ENCODE data around the gene ARHGEF17. TPM values are rescaled to one million over a fixed set of nuclear protein-coding genes. Genes with fewer than 3 reads are reported as not detected.

The ARHGEF17 gene
- total RNA-seq, 4 donors from 2014 or later = 54.0 to 125 (median 61.4) TPM

DNA sequence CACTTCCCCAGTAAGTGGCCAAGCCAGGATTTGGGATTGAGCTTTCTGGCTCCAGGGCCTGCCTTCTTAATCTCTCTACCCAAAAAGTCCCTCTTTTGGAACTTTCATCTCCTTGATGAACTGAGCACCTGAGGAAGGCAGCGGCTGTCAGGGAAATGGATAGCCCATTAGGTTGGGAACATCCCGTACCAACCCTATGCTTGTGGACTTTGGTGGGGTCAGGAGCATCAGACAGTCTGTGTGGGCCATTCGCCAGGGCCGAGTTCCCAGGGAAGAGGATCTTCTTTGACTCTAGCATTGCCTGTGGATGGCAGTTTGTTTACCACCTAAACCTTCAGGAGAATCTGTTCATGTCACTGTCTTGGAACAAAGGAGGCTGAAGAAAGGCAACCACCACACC is 30.2 kb downstream of the ARHGEF17 start:
- Histone ChIP-seq H3K4me1 (peaks cover 34 to 43% of the 10 kb centered on the region in 2 donors), H3K27ac (no peak overlapping the region)
- intact Hi-C loops (cut with DNase I) = no loop called here

DNA sequence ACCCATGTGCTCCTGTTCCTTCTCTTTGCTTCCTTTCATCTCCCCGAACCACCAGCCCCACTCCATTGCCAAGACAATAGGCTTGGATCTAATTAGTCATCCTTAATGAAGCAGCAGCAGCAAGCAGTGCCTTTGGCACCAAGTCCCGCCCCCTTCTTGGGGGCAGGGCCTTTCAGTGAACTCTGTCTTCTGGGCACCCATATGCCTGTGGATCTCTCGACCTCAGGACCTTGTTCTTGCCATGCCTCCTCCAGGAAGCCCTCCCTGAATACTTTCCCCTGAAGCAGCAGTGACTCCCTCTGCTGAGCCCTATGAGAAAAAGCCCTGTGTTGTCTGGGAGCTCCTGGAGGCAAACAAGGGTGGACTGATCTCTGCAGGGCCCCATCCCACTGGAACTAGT is 32.1 kb downstream of the ARHGEF17 start:
- H3K36me3 ChIP-seq = no peaks in the 10 kb centered on the region
- 68 to 83% methylated on average over 3 of the region's 3 CpGs for WGBS, 2 donors
- H3K27ac ChIP-seq = no peak overlapping the region
- no peak for DNase-seq
- intact Hi-C loops (cut with DNase I) = loop anchor here (5.0 kb wide), 1 partner anchor 52 kb away; no protein-coding TSS in a partner anchor
- TF ChIP-seq, protein P1, sequence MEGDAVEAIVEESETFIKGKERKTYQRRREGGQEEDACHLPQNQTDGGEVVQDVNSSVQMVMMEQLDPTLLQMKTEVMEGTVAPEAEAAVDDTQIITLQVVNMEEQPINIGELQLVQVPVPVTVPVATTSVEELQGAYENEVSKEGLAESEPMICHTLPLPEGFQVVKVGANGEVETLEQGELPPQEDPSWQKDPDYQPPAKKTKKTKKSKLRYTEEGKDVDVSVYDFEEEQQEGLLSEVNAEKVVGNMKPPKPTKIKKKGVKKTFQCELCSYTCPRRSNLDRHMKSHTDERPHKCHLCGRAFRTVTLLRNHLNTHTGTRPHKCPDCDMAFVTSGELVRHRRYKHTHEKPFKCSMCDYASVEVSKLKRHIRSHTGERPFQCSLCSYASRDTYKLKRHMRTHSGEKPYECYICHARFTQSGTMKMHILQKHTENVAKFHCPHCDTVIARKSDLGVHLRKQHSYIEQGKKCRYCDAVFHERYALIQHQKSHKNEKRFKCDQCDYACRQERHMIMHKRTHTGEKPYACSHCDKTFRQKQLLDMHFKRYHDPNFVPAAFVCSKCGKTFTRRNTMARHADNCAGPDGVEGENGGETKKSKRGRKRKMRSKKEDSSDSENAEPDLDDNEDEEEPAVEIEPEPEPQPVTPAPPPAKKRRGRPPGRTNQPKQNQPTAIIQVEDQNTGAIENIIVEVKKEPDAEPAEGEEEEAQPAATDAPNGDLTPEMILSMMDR (IDR thresholded peaks at IDR 0.05) = no peak
- TF ChIP-seq POLR2A (IDR thresholded peaks at IDR 0.05) = no peak
- H3K4me1 ChIP-seq = peaks cover 28 to 42% of the 10 kb centered on the region in 2 donors
- H3K27me3 ChIP-seq = no peaks in the 10 kb centered on the region
- H3K4me3 ChIP-seq (replicated peaks in 1 of 3) = no peak overlapping the region
- no peaks in the 10 kb centered on the region for H3K9me3 ChIP-seq

More for the DNA sequence above, 30.2 kb downstream of the ARHGEF17 start:
- 88 to 97% methylated on average over 4 of the region's 4 CpGs for WGBS, 2 donors
- TF ChIP-seq, protein P1 (IDR thresholded peaks at IDR 0.05) = no peak
- no peak for TF ChIP-seq POLR2A (IDR thresholded peaks at IDR 0.05)
- Histone ChIP-seq H3K4me3 (replicated peaks in 1 of 3) (no peak overlapping the region), H3K36me3 (no peaks in the 10 kb centered on the region), H3K27me3 (no peaks in the 10 kb centered on the region), H3K9me3 (no peaks in the 10 kb centered on the region)
- DNase-seq = no peak

DNA sequence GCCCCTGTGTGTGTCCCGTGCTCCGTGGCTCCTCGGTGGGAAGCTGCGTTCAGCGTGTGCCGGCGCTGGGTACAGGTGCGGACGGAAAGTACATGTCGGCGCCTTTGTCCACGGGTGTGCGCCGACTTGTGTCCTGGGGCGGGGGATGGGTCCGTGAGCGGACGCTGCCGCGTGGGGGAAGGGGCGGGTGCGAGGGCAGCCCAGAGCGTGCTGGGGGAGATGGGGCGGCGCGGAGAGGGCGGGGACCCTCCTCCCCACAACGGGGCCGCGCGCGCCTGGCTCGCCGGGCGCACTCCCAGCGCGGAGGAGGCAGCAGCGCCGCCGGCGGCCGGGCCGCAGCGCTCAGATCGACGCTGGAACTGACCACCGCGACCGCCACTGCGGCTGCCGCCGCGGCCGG is 34.6 kb downstream of the ARHGEF17 start:
- H3K27ac ChIP-seq = no peak overlapping the region
- H3K27me3 ChIP-seq = no peaks in the 10 kb centered on the region
- DNase-seq = peak; percentile 41 to 48
- no peaks in the 10 kb centered on the region for H3K9me3 ChIP-seq
- peak overlapping the region in 1 of 3 donors; percentile 25 for H3K4me3 ChIP-seq (replicated peaks in 1 of 3)
- no peaks in the 10 kb centered on the region for H3K36me3 ChIP-seq
- 23 to 26% methylated on average over 9 to 47 of the region's 54 CpGs for WGBS, 2 donors
- H3K4me1 ChIP-seq = peaks cover 27 to 36% of the 10 kb centered on the region in 2 donors
- no peak for TF ChIP-seq POLR2A (IDR thresholded peaks at IDR 0.05)
- TF ChIP-seq, protein P1 (IDR thresholded peaks at IDR 0.05) = peak in 1 of 6 experiments; percentile 26
- intact Hi-C loops (cut with DNase I) = loop anchor here (5.0 kb wide), 1 partner anchor 50 kb away; no protein-coding TSS in a partner anchor

DNA sequence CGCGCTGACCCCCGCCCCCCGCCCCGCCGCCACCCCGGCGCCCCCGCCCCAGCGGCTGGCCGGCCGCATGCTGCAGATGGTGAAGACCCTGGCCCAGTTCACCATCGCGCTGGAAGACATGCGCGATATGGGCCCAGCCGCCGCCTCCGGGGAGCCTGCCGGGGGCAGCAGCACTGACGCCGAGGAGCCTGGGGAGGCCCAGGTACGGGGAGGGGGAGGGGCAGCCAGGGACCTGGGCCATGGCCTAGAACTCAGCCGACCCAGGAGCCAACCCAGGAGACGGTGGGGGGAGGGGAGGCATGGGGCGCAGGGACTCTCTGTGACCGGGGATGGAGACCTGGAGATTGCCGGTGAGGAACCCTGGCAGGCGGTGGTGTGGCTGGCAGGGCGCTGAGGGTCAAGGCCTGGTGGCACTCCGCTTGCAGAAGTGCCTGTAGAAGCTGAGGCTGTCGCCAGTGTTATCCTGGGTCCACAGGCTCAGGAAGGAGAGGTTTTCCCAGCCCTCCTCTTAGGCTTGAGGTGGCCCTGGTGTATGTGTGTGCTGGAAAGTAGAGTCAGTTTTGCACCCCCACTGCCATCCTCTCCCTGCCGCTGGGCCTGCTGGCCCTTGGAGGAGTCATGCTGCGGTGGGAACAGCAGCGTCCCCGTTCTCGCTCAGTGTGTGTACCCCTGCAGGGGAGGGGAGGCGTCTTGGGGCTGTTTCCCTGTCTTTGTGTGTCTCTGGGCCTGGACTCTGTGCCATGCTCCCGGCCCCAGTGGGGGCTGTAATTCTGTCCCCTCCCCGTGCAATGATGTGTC is 35.2 kb downstream of the ARHGEF17 start:
- intact Hi-C loops (cut with DNase I) = loop anchor here (5.0 kb wide), 1 partner anchor 49 kb away; no protein-coding TSS in a partner anchor
- no peaks in the 10 kb centered on the region for H3K27me3 ChIP-seq
- DNase-seq = peak; percentile 47 to 48
- H3K4me1 ChIP-seq = peaks cover 25 to 36% of the 10 kb centered on the region in 2 donors
- H3K4me3 ChIP-seq (replicated peaks in 1 of 3) = peak overlapping the region in 1 of 3 donors; percentile 25
- no peaks in the 10 kb centered on the region for H3K36me3 ChIP-seq
- H3K27ac ChIP-seq = no peak overlapping the region
- H3K9me3 ChIP-seq = no peaks in the 10 kb centered on the region
- 59 to 76% methylated on average over 12 to 18 of the region's 40 CpGs for WGBS, 2 donors
- TF ChIP-seq, protein P1 (IDR thresholded peaks at IDR 0.05) = no peak
- TF ChIP-seq POLR2A (IDR thresholded peaks at IDR 0.05) = no peak

DNA sequence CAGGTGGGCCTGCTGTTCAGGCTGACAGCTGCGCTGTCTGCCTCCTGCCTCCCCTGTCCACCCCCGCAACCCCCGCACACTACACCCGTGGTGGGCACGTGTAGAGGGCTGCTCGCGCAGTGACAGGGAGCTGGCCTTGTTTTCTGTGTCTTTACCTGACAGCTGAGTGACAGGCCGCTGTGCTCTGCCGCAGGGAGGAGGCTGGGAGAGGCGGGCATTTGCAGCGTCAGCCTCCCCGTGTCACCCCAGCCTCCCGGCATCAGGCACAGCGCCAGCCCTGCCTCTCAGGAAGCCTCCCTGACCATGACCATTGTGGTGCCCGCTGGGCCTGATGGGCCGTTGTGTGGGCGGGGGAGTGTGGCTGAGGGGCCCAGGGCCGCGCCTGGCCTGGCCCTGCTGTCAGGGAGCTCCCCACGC is 36.1 kb downstream of the ARHGEF17 start:
- Histone ChIP-seq H3K36me3 (no peaks in the 10 kb centered on the region), H3K27me3 (no peaks in the 10 kb centered on the region), H3K9me3 (no peaks in the 10 kb centered on the region), H3K27ac (no peak overlapping the region), H3K4me3 (replicated peaks in 1 of 3) (no peak overlapping the region), H3K4me1 (peaks cover 22 to 32% of the 10 kb centered on the region in 2 donors)
- intact Hi-C loops (cut with DNase I) = loop anchor here (5.0 kb wide), 1 partner anchor 48 kb away; no protein-coding TSS in a partner anchor
- WGBS, 2 donors = 56 to 75% methylated on average over 14 to 19 of the region's 20 CpGs
- no peak for TF ChIP-seq POLR2A (IDR thresholded peaks at IDR 0.05)
- TF ChIP-seq, protein P1 (IDR thresholded peaks at IDR 0.05) = no peak
- peak; percentile 55 to 71 for DNase-seq

Data from thyroid gland (tissue), 4 donors.